Measurements from ENCODE around the gene NFKBIZ. TPM values are rescaled to one million over a fixed set of nuclear protein-coding genes. Genes with fewer than 3 reads are reported as not detected.
"Not testable (repeated sequence)": the region's sequence is repeated elsewhere in the genome, so short reads cannot be mapped to it uniquely, and the experiment has no call there.

The NFKBIZ gene
- total and polyA plus RNA-seq, 2 experiments from 2014 or later = 15.7 to 19.1 TPM

GRCh38 chr3:101879623-101880284 is 30.4 kb downstream of the NFKBIZ start:
- H3K36me3 ChIP-seq (ENCODE audit: low read depth) = no peaks in the 10 kb centered on the region
- no peaks in the 10 kb centered on the region for H3F3A ChIP-seq (ENCODE audit: insufficient read depth)
- no peaks in the 10 kb centered on the region for H3K79me2 ChIP-seq (ENCODE audit: insufficient read depth)
- H3K9ac ChIP-seq = no peak overlapping the region
- in situ Hi-C loops (cut with MboI) = no loop called here
- no peaks in the 10 kb centered on the region for H3K9me3 ChIP-seq (ENCODE audit: low read depth)
- no peaks in the 10 kb centered on the region for H4K20me1 ChIP-seq (ENCODE audit: insufficient read depth)
- H2AFZ ChIP-seq = no peak overlapping the region
- no peaks in the 10 kb centered on the region for H3K27me3 ChIP-seq (replicated peaks; ENCODE audit: insufficient read depth)
- H3K4me2 ChIP-seq (ENCODE audit: unreplicated experiment) = no peak overlapping the region
- TF ChIP-seq EZH2phosphoT487 (IDR thresholded peaks at IDR 0.05; ENCODE audit: insufficient read depth, low read depth) (no peak), EZH2 (IDR thresholded peaks at IDR 0.05; ENCODE audit: insufficient read depth, poor library complexity, severe bottlenecking) (no peak)
- H3K9me2 ChIP-seq (ENCODE audit: insufficient read depth) = no peaks in the 10 kb centered on the region
- 80 to 82% methylated on average over 5 of the region's 5 CpGs for WGBS, 2 experiments (ENCODE audit: low coverage in 1 of 2, low lambda C conversion rate in 2 of 2, missing lambda C conversion rate in 2 of 2)
- H3K4me3 ChIP-seq = no peak overlapping the region
- no peak for DNase-seq
- H3K27ac ChIP-seq = no peak overlapping the region
- H3K4me1 ChIP-seq (ENCODE audit: insufficient read depth) = no peaks in the 10 kb centered on the region

- H3K4me3 ChIP-seq = no peak overlapping the region
- no peaks in the 10 kb centered on the region for H3K9me2 ChIP-seq (ENCODE audit: insufficient read depth)
- H3K79me2 ChIP-seq (ENCODE audit: insufficient read depth) = no peaks in the 10 kb centered on the region
- no peaks in the 10 kb centered on the region for H3K9me3 ChIP-seq (ENCODE audit: low read depth)
- no peak for DNase-seq
- WGBS, 2 experiments (ENCODE audit: low coverage in 1 of 2, low lambda C conversion rate in 2 of 2, missing lambda C conversion rate in 2 of 2) = 78 to 85% methylated on average over 1 of the region's 1 CpG
- H2AFZ ChIP-seq = no peak overlapping the region
- no peaks in the 10 kb centered on the region for H3F3A ChIP-seq (ENCODE audit: insufficient read depth)
- in situ Hi-C loops (cut with MboI) = no loop called here
- no peak overlapping the region for H3K4me2 ChIP-seq (ENCODE audit: unreplicated experiment)
- no peaks in the 10 kb centered on the region for H3K36me3 ChIP-seq (ENCODE audit: low read depth)
- TF ChIP-seq EZH2phosphoT487 (IDR thresholded peaks at IDR 0.05; ENCODE audit: insufficient read depth, low read depth) = no peak
- TF ChIP-seq EZH2 (IDR thresholded peaks at IDR 0.05; ENCODE audit: insufficient read depth, poor library complexity, severe bottlenecking) = no peak
- H3K27ac ChIP-seq = no peak overlapping the region
- no peaks in the 10 kb centered on the region for H4K20me1 ChIP-seq (ENCODE audit: insufficient read depth)
- H3K9ac ChIP-seq = no peak overlapping the region
- no peaks in the 10 kb centered on the region for H3K27me3 ChIP-seq (replicated peaks; ENCODE audit: insufficient read depth)
- no peaks in the 10 kb centered on the region for H3K4me1 ChIP-seq (ENCODE audit: insufficient read depth)
Observed at GRCh38 chr3:101884776-101885175, 35.5 kb downstream of the NFKBIZ start.

GRCh38 chr3:101885584-101885983 is 36.3 kb downstream of the NFKBIZ start:
- H3K27ac ChIP-seq; H3K27me3 ChIP-seq (replicated peaks; ENCODE audit: insufficient read depth); H3K36me3 ChIP-seq (ENCODE audit: low read depth); H3K4me1 ChIP-seq (ENCODE audit: insufficient read depth); in situ Hi-C loops (cut with MboI); H3F3A ChIP-seq (ENCODE audit: insufficient read depth); H2AFZ ChIP-seq; H3K79me2 ChIP-seq (ENCODE audit: insufficient read depth); H3K9me2 ChIP-seq (ENCODE audit: insufficient read depth); H3K9me3 ChIP-seq (ENCODE audit: low read depth); H3K4me2 ChIP-seq (ENCODE audit: unreplicated experiment); H3K4me3 ChIP-seq; DNase-seq; H3K9ac ChIP-seq; H4K20me1 ChIP-seq (ENCODE audit: insufficient read depth): not testable (repeated sequence)
- 73 to 78% methylated on average over 3 of the region's 3 CpGs for WGBS, 2 experiments (ENCODE audit: low coverage in 1 of 2, low lambda C conversion rate in 2 of 2, missing lambda C conversion rate in 2 of 2)

- H3K4me1 ChIP-seq (ENCODE audit: insufficient read depth) = 0 out of 2 replicates have a peak, but pooled peaks cover 4% of the 10 kb centered on the region
- H4K20me1 ChIP-seq (ENCODE audit: insufficient read depth) = no peaks in the 10 kb centered on the region
- DNase-seq = no peak
- H3K9me3 ChIP-seq (ENCODE audit: low read depth) = no peaks in the 10 kb centered on the region
- in situ Hi-C loops (cut with MboI) = no loop called here
- no peaks in the 10 kb centered on the region for H3F3A ChIP-seq (ENCODE audit: insufficient read depth)
- no peak overlapping the region for H2AFZ ChIP-seq
- H3K36me3 ChIP-seq (ENCODE audit: low read depth) = no peaks in the 10 kb centered on the region
- TF ChIP-seq EZH2phosphoT487 (IDR thresholded peaks at IDR 0.05; ENCODE audit: insufficient read depth, low read depth) (no peak), EZH2 (IDR thresholded peaks at IDR 0.05; ENCODE audit: insufficient read depth, poor library complexity, severe bottlenecking) (no peak)
- H3K9me2 ChIP-seq (ENCODE audit: insufficient read depth) = no peaks in the 10 kb centered on the region
- no peak overlapping the region for H3K4me2 ChIP-seq (ENCODE audit: unreplicated experiment)
- 93 to 95% methylated on average over 3 of the region's 3 CpGs for WGBS, 2 experiments (ENCODE audit: low coverage in 1 of 2, low lambda C conversion rate in 2 of 2, missing lambda C conversion rate in 2 of 2)
- no peak overlapping the region for H3K4me3 ChIP-seq
- no peaks in the 10 kb centered on the region for H3K79me2 ChIP-seq (ENCODE audit: insufficient read depth)
- no peaks in the 10 kb centered on the region for H3K27me3 ChIP-seq (replicated peaks; ENCODE audit: insufficient read depth)
- no peak overlapping the region for H3K9ac ChIP-seq
- no peak overlapping the region for H3K27ac ChIP-seq
Observed at GRCh38 chr3:101886626-101887025, 37.3 kb downstream of the NFKBIZ start.

GRCh38 chr3:101888653-101889052 is 39.3 kb downstream of the NFKBIZ start:
- no peaks in the 10 kb centered on the region for H3K9me2 ChIP-seq (ENCODE audit: insufficient read depth)
- no peaks in the 10 kb centered on the region for H3F3A ChIP-seq (ENCODE audit: insufficient read depth)
- no peaks in the 10 kb centered on the region for H4K20me1 ChIP-seq (ENCODE audit: insufficient read depth)
- H3K4me2 ChIP-seq (ENCODE audit: unreplicated experiment) = no peak overlapping the region
- 36 to 54% methylated on average over 3 of the region's 3 CpGs for WGBS, 2 experiments (ENCODE audit: low coverage in 1 of 2, low lambda C conversion rate in 2 of 2, missing lambda C conversion rate in 2 of 2)
- DNase-seq = no peak
- no peak for TF ChIP-seq EZH2phosphoT487 (IDR thresholded peaks at IDR 0.05; ENCODE audit: insufficient read depth, low read depth)
- TF ChIP-seq EZH2 (IDR thresholded peaks at IDR 0.05; ENCODE audit: insufficient read depth, poor library complexity, severe bottlenecking) = no peak
- H2AFZ ChIP-seq = no peak overlapping the region
- H3K4me1 ChIP-seq (ENCODE audit: insufficient read depth) = 0 out of 2 replicates have a peak, but pooled peaks cover 4% of the 10 kb centered on the region
- H3K27ac ChIP-seq = no peak overlapping the region
- H3K4me3 ChIP-seq = no peak overlapping the region
- H3K27me3 ChIP-seq (replicated peaks; ENCODE audit: insufficient read depth) = no peaks in the 10 kb centered on the region
- H3K36me3 ChIP-seq (ENCODE audit: low read depth) = no peaks in the 10 kb centered on the region
- no peak overlapping the region for H3K9ac ChIP-seq
- H3K9me3 ChIP-seq (ENCODE audit: low read depth) = no peaks in the 10 kb centered on the region
- in situ Hi-C loops (cut with MboI) = no loop called here
- no peaks in the 10 kb centered on the region for H3K79me2 ChIP-seq (ENCODE audit: insufficient read depth)

Measured in GM23248 (cell line).